GM21619 (cell line): ENCODE results near the gene HCCS.
"Not testable (repeated sequence)": the region's sequence is repeated elsewhere in the genome, so short reads cannot be mapped to it uniquely, and the experiment has no call there.

Source experiments
- ATAC-seq: cut with Tn5 transposase; IDR thresholded peaks from one replicate; pipeline ENCODE4 v1.9.1; 2021; ENCODE audit not compliant: unreplicated experiment

The HCCS gene

GRCh38 chrX:11119313-11119943 is 8.3 kb downstream of the HCCS start:
- no peak for ATAC-seq

GRCh38 chrX:11123087-11123486 is 12.0 kb downstream of the HCCS start:
- not testable (repeated sequence) for ATAC-seq

- no peak for ATAC-seq
Observed at GRCh38 chrX:11124112-11124511, 13.0 kb downstream of the HCCS start.

GRCh38 chrX:11125060-11125459 is 13.9 kb downstream of the HCCS start:
- no peak for ATAC-seq

GRCh38 chrX:11129534-11130105 is 18.5 kb downstream of the HCCS start:
- no peak for ATAC-seq

GRCh38 chrX:11130136-11130535 is 19.0 kb downstream of the HCCS start:
- no peak for ATAC-seq

- no peak for ATAC-seq
Observed at GRCh38 chrX:11131146-11131545, 20.0 kb downstream of the HCCS start.

GRCh38 chrX:11135564-11136185 is 24.5 kb downstream of the HCCS start:
- no peak for ATAC-seq

GRCh38 chrX:11137543-11138139 is 26.5 kb downstream of the HCCS start:
- no peak for ATAC-seq

GRCh38 chrX:11138498-11139390 is 27.6 kb downstream of the HCCS start:
- ATAC-seq: no peak

- peak; percentile 82 for ATAC-seq
Observed at GRCh38 chrX:11143931-11144678, 33.0 kb downstream of the HCCS start.

GRCh38 chrX:11146411-11146810 is 35.3 kb downstream of the HCCS start:
- ATAC-seq: no peak

- no peak for ATAC-seq
Observed at GRCh38 chrX:11148401-11148800, 37.3 kb downstream of the HCCS start.

- ATAC-seq: no peak
Observed at GRCh38 chrX:11151799-11152559, 40.8 kb downstream of the HCCS start.

GRCh38 chrX:11159149-11159548 is 48.0 kb downstream of the HCCS start:
- ATAC-seq: no peak

- ATAC-seq: no peak
Observed at GRCh38 chrX:11164433-11164832, 53.3 kb downstream of the HCCS start.

- ATAC-seq: no peak
Observed at GRCh38 chrX:11171956-11172355, 60.8 kb downstream of the HCCS start.

- no peak for ATAC-seq
Observed at GRCh38 chrX:11172415-11172814, 61.3 kb downstream of the HCCS start.
